Immature natural killer cell (primary cell): ENCODE results near the gene CTIF. TPM values are rescaled to one million over a fixed set of nuclear protein-coding genes. Genes with fewer than 3 reads are reported as not detected.

Source experiments
- DNase-seq, 3 donors: peaks; one replicate each; pipeline ENCODE4 v3.0.0; 2022; ENCODE audit warnings: mixed read lengths in 1 of 3
- H3K27ac Mint-ChIP-seq, 6 donors: one replicate each; pipeline ENCODE4 v1.8.0; 2020; ENCODE audit warnings: mixed read lengths in 6 of 6, mild to moderate bottlenecking in 5 of 6, inconsistent platforms in 4 of 6, moderate library complexity in 3 of 6
- H3K27me3 Mint-ChIP-seq, 3 donors: one replicate each; pipeline ENCODE4 v1.8.0; 2020 to 2021; ENCODE audit warnings: low read depth in 3 of 3, mild to moderate bottlenecking in 3 of 3, mixed read lengths in 3 of 3, moderate library complexity in 3 of 3, inconsistent platforms in 1 of 3
- H3K36me3 Mint-ChIP-seq, 3 donors: one replicate each; pipeline ENCODE4 v1.8.0; 2020; ENCODE audit warnings: mixed read lengths in 3 of 3, inconsistent platforms in 2 of 3, mild to moderate bottlenecking in 2 of 3
- H3K4me1 Mint-ChIP-seq, 2 donors: one replicate each; pipeline ENCODE4 v1.8.0; 2020; ENCODE audit warnings: inconsistent platforms in 2 of 2, mild to moderate bottlenecking in 2 of 2, mixed read lengths in 2 of 2, moderate library complexity in 1 of 2
- H3K4me3 Mint-ChIP-seq, 5 donors: one replicate each; pipeline ENCODE4 v1.8.0; 2020; ENCODE audit warnings: mild to moderate bottlenecking in 5 of 5, mixed read lengths in 5 of 5, inconsistent platforms in 3 of 5, moderate library complexity in 3 of 5
- H3K9me3 Mint-ChIP-seq, 6 donors: one replicate each; pipeline ENCODE4 v1.8.0; 2020; ENCODE audit warnings: mild to moderate bottlenecking in 6 of 6, mixed read lengths in 6 of 6, inconsistent platforms in 4 of 6, moderate library complexity in 3 of 6
- polyA plus RNA-seq, 3 donors: library from polyadenylated mRNA; unstranded; fragments of 300-500 nt; fragmentation: Illumina TruSeq; gene quantifications; one replicate each; pipeline ENCODE4 v1.2.3, GENCODE V29; 2021

CTIF gene
- polyA plus RNA-seq, 3 donors from 2014 or later: 0.28 to 1.2 TPM; not detected in 1

DNA sequence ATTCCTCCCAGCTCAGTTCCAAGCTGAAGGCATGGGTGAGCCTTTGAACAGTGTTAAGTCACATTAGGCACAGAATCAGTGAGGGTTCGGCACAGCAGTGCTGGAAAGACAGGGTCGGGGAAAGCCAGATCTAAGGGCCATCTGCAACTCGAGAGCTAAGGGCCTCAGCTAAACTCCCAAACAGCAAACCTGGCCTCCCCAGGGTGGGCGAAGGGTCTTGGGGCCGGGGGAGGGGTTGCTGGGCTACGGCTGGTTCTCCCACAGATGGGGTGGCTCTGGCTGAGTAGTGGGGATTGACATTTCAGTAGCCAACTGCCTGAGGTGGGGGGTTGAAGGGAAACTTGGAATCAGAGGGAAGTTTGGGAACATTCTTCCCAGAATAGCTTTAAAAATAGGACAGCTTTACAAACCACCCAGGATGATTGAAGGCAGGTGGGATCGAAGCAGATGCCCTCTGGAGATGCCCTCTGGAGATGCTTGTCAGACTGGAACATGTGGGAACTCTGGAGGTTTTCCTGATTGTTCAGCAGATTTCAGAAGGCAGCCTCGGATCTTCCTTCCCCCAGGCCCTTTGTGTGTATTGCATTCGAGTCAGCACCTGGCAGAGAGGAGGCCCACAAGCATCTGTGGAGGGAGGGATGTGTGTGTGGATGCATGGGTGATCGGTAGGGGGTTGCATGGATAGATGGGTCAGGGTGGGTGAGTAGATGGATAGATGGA, 255.6 kb downstream of the CTIF start:
- Mint-ChIP-seq H3K36me3 (peaks cover 0 to 4% (median 0%) of the 10 kb centered on the region in 3 donors), H3K27me3 (peaks cover 0 to 7% (median 0%) of the 10 kb centered on the region in 3 donors), H3K9me3 (no peaks in the 10 kb centered on the region), H3K4me3 (no peak overlapping the region), H3K27ac (no peak overlapping the region), H3K4me1 (peaks cover 22 to 29% of the 10 kb centered on the region in 2 donors)
- DNase-seq: no peak

DNA sequence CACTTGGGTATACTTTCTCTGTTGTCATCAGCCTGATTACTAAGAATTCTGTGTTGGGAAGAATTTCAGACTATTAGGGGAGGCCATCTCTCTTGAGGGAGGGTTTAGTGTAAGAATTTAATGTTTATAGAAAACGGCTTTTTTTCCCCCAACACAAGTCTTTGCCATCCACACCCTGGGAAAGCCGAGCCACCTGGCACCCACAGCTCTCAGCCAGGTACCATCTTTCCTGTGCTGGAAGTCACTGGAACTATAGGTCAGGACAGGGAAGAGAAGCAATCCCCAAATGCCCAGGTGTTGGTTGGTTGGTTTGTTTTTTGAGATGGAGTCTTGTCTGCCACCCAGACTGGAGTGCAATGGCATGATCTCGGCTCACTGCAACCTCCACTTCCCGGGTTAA, 256.9 kb downstream of the CTIF start:
- Mint-ChIP-seq H3K27me3 (peaks cover 0 to 8% (median 2%) of the 10 kb centered on the region in 3 donors), H3K9me3 (no peaks in the 10 kb centered on the region)
- no peak for DNase-seq

GRCh38 chr18:48796491-48797205, 257.8 kb downstream of the CTIF start:
- H3K4me3 Mint-ChIP-seq: no peak overlapping the region
- H3K36me3 Mint-ChIP-seq: peaks cover 0 to 2% (median 0%) of the 10 kb centered on the region in 3 donors
- peaks cover 0 to 8% (median 2%) of the 10 kb centered on the region in 3 donors for H3K27me3 Mint-ChIP-seq
- H3K27ac Mint-ChIP-seq: peak overlapping the region in 2 of 6 donors; percentile 47 to 78
- no peak for DNase-seq
- H3K4me1 Mint-ChIP-seq: peaks cover 25 to 35% of the 10 kb centered on the region in 2 donors
- no peaks in the 10 kb centered on the region for H3K9me3 Mint-ChIP-seq

More for the DNA sequence above, 256.9 kb downstream of the CTIF start:
- Mint-ChIP-seq H3K36me3 (peaks cover 0 to 4% (median 0%) of the 10 kb centered on the region in 3 donors), H3K4me1 (peaks cover 22 to 29% of the 10 kb centered on the region in 2 donors), H3K4me3 (no peak overlapping the region), H3K27ac (no peak overlapping the region)

- Mint-ChIP-seq H3K9me3 (no peaks in the 10 kb centered on the region), H3K36me3 (no peaks in the 10 kb centered on the region), H3K4me3 (peak overlapping the region in 4 of 5 donors; percentile 4 to 40 (median 32)), H3K27me3 (peaks cover 0 to 8% (median 2%) of the 10 kb centered on the region in 3 donors), H3K4me1 (peaks cover 27 to 42% of the 10 kb centered on the region in 2 donors), H3K27ac (peak overlapping the region in 5 of 6 donors; percentile 57 to 81 (median 69))
- peak; percentile 37 to 65 (median 64) for DNase-seq
Observed at GRCh38 chr18:48797841-48798255, 259.0 kb downstream of the CTIF start.

DNA sequence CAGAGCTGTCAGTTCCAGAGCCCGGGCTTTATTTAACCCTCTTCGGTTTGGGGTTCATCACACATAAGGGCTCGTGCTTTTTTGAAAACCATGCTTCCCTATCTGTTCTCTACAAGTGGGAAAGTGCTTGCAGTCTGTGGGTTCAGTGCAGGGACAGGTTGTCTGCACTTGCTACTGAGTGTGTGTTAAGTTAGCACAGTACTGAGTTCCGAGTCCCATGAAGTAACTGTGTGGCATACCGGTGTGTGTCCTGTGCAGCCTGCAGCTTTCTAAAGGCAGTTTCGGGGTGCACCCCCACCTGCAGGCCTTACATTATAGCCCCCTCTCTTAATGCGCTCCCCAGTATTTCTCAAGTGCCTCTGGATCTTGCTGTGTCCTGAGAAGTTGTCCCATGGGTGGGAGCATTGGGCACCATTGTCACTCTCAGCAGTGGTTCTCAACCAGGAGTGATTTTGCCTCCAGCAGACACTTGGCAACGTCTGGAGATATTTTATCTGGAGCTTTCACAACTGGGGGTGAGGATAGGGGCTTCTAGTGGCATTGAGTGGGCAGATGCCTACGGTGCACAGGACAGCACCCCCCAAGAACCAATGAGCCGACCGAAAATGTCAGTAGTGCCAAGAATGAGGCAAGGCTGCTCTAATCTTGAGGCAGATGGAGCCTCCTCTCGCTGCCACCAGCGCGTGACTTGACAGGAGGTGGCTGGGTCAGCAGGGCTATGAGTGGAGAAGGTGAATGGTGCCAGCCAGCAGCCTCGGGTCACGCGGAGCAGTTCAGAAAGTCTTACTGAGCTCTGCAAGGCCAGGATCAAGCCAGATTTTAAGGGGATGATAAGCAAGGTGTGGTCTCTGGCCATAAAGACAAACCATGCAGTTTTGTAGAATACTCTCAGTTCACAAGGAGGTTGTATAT, 259.8 kb downstream of the CTIF start:
- peak overlapping the region in 3 of 5 donors; percentile 24 to 40 (median 39) for H3K4me3 Mint-ChIP-seq
- peak overlapping the region in 5 of 6 donors; percentile 57 to 81 (median 69) for H3K27ac Mint-ChIP-seq
- H3K4me1 Mint-ChIP-seq: peaks cover 27 to 42% of the 10 kb centered on the region in 2 donors
- no peaks in the 10 kb centered on the region for H3K9me3 Mint-ChIP-seq
- peaks cover 0 to 8% (median 2%) of the 10 kb centered on the region in 3 donors for H3K27me3 Mint-ChIP-seq
- H3K36me3 Mint-ChIP-seq: no peaks in the 10 kb centered on the region
- no peak for DNase-seq

- H3K36me3 Mint-ChIP-seq: no peaks in the 10 kb centered on the region
- no peak for DNase-seq
- H3K4me1 Mint-ChIP-seq: peaks cover 30 to 42% of the 10 kb centered on the region in 2 donors
- H3K27ac Mint-ChIP-seq: peak overlapping the region in 1 of 6 donors; percentile 46
- no peaks in the 10 kb centered on the region for H3K9me3 Mint-ChIP-seq
- no peak overlapping the region for H3K4me3 Mint-ChIP-seq
- H3K27me3 Mint-ChIP-seq: peaks cover 0 to 5% (median 2%) of the 10 kb centered on the region in 3 donors
Observed at GRCh38 chr18:48799724-48800315, 261.0 kb downstream of the CTIF start.

GRCh38 chr18:48800466-48800865, 261.6 kb downstream of the CTIF start:
- Mint-ChIP-seq H3K36me3 (no peaks in the 10 kb centered on the region), H3K27me3 (peaks cover 0 to 5% (median 4%) of the 10 kb centered on the region in 3 donors), H3K4me1 (peaks cover 34 to 49% of the 10 kb centered on the region in 2 donors), H3K9me3 (no peaks in the 10 kb centered on the region), H3K27ac (no peak overlapping the region), H3K4me3 (no peak overlapping the region)
- DNase-seq: no peak

GRCh38 chr18:48800876-48801727, 262.3 kb downstream of the CTIF start:
- Mint-ChIP-seq H3K27me3 (peaks cover 0 to 8% (median 5%) of the 10 kb centered on the region in 3 donors), H3K4me1 (peaks cover 39 to 55% of the 10 kb centered on the region in 2 donors), H3K9me3 (no peaks in the 10 kb centered on the region), H3K4me3 (no peak overlapping the region), H3K27ac (peak overlapping the region in 2 of 6 donors; percentile 4 to 18), H3K36me3 (no peaks in the 10 kb centered on the region)
- DNase-seq: no peak

GRCh38 chr18:48801728-48802542, 263.1 kb downstream of the CTIF start:
- no peak overlapping the region for H3K4me3 Mint-ChIP-seq
- H3K27me3 Mint-ChIP-seq: peaks cover 0 to 9% (median 5%) of the 10 kb centered on the region in 3 donors
- no peak for DNase-seq
- peaks cover 44 to 59% of the 10 kb centered on the region in 2 donors for H3K4me1 Mint-ChIP-seq
- peak overlapping the region in 2 of 6 donors; percentile 16 to 30 for H3K27ac Mint-ChIP-seq
- no peaks in the 10 kb centered on the region for H3K36me3 Mint-ChIP-seq
- no peaks in the 10 kb centered on the region for H3K9me3 Mint-ChIP-seq

DNA sequence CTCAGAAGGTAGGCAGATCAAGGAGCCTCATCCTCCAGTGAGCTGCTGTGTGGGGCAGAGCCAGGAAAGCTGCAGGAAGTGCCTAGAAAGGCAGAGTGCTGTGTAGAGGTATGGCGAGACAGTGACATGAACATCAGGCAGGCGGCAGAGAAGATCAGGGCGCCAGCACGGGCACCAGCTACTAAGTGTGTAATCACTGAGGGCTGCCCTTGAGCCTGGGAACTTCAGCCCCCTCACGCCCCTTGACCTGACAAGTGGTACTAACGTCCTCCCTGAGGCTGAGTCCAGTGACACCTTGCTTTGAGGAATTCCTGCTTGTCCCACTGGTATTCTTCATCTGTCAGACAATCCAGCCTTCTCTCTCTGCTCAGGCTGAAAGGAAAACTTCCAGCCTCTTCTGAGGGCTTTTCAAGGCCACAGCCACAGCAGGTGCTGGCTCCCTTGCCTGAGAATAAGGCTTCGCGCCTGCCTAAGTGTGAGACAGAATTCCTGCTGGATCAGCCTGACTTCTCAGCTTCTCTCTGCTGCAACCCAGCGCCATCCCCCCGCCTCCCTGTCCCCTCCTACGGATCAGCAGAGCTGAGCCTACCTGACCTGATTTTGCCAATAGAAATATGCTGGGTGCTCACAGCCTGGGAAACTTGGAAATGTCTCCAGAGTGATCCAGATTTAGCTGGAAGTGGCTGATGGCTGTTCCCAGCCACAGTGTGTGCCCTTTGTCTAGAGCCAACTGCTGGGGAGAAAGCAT, 263.9 kb downstream of the CTIF start:
- H3K9me3 Mint-ChIP-seq: no peaks in the 10 kb centered on the region
- H3K4me1 Mint-ChIP-seq: peaks cover 45 to 59% of the 10 kb centered on the region in 2 donors
- peak overlapping the region in 3 of 6 donors; percentile 16 to 46 (median 30) for H3K27ac Mint-ChIP-seq
- H3K27me3 Mint-ChIP-seq: peaks cover 0 to 9% (median 5%) of the 10 kb centered on the region in 3 donors
- DNase-seq: no peak
- H3K36me3 Mint-ChIP-seq: no peaks in the 10 kb centered on the region
- H3K4me3 Mint-ChIP-seq: no peak overlapping the region

- Mint-ChIP-seq H3K27ac (peak overlapping the region in 3 of 6 donors; percentile 46 to 62 (median 52)), H3K36me3 (no peaks in the 10 kb centered on the region), H3K4me3 (no peak overlapping the region), H3K27me3 (peaks cover 0 to 9% (median 5%) of the 10 kb centered on the region in 3 donors), H3K4me1 (peaks cover 37 to 54% of the 10 kb centered on the region in 2 donors), H3K9me3 (no peaks in the 10 kb centered on the region)
- DNase-seq: no peak
Observed at GRCh38 chr18:48803518-48803917, 264.7 kb downstream of the CTIF start.
